ENCODE results near the gene RPS6KL1. TPM values are rescaled to one million over a fixed set of nuclear protein-coding genes. Genes with fewer than 3 reads are reported as not detected.

Gene RPS6KL1
- total RNA-seq, 1 experiment from 2014 or later = 18.8 TPM

GRCh38 chr14:74866708-74867389, 56.2 kb downstream of the RPS6KL1 start:
- Histone ChIP-seq H3K23ac (ENCODE audit: insufficient read length, low read depth, low read length) (no peak overlapping the region), H2BK5ac (ENCODE audit: insufficient read length, low read length) (no peak overlapping the region), H2AK5ac (ENCODE audit: insufficient read length, low read length) (no peak overlapping the region), H3K79me2 (ENCODE audit: insufficient read depth, low read length) (no peaks in the 10 kb centered on the region), H3K14ac (ENCODE audit: insufficient read depth, low read length) (no peak overlapping the region), H3K23me2 (ENCODE audit: insufficient read length, low read depth, low read length, poor library complexity, severe bottlenecking) (no peaks in the 10 kb centered on the region), H3K79me1 (ENCODE audit: insufficient read depth, low read depth, low read length, poor library complexity, severe bottlenecking) (no peaks in the 10 kb centered on the region), H3K56ac (ENCODE audit: insufficient read length, low read depth, low read length) (no peak overlapping the region), H3K27me3 (ENCODE audit: insufficient read depth, low read length) (no peaks in the 10 kb centered on the region), H3K4me1 (ENCODE audit: insufficient read depth, low read length) (no peaks in the 10 kb centered on the region), H4K8ac (replicated peaks; ENCODE audit: insufficient read length, low read depth, low read length) (no peak overlapping the region), H2AFZ (ENCODE audit: low read length) (no peak overlapping the region), H4K5ac (ENCODE audit: insufficient read length, low read depth, low read length) (no peak overlapping the region), H3K18ac (ENCODE audit: insufficient read length, low read depth, low read length) (no peak overlapping the region), H3K9me3 (ENCODE audit: control insufficient read depth, low read depth, low read length) (no peaks in the 10 kb centered on the region), H3T11ph (ENCODE audit: low read length) (no peak overlapping the region), H2BK12ac (ENCODE audit: insufficient read length, low read depth, low read length) (no peak overlapping the region), H3K9ac (ENCODE audit: extremely low read depth, insufficient read length, low read length) (no peak overlapping the region), H3K27ac (ENCODE audit: insufficient read length, low read depth, low read length) (no peak overlapping the region), H4K20me1 (ENCODE audit: control insufficient read depth, insufficient read depth, insufficient read length) (no peaks in the 10 kb centered on the region), H3K4ac (ENCODE audit: low read depth, low read length) (no peak overlapping the region), H3K4me2 (ENCODE audit: insufficient read depth, insufficient read length, low read length) (no peak overlapping the region), H4K91ac (ENCODE audit: insufficient read length, low read depth, low read length) (no peak overlapping the region), H2BK20ac (ENCODE audit: low read depth, low read length, poor library complexity, severe bottlenecking) (no peak overlapping the region), H2BK120ac (ENCODE audit: low read depth, low read length, poor library complexity, severe bottlenecking) (no peak overlapping the region), H2BK15ac (ENCODE audit: low read depth, low read length) (no peak overlapping the region)
- Mint-ChIP-seq H3K27me3 (ENCODE audit: low read depth) (peaks cover 3% of the 10 kb centered on the region; the same call in 1 of the 2 replicates), H3K9me3 (no peaks in the 10 kb centered on the region), H3K4me3 (no peak overlapping the region), H3K27ac (no peak overlapping the region; a peak in 2 of 7 replicates), H3K4me1 (0 out of 4 replicates have a peak, but pooled peaks cover 0 to 2% of the 10 kb centered on the region in 2 experiments), H3K36me3 (ENCODE audit: insufficient read depth in 1 of 3, low read depth in 3 of 3) (no peaks in the 10 kb centered on the region)
- no CpG with 5 or more reads among the region's 3 CpGs for WGBS (ENCODE audit: extremely low coverage, insufficient read length, low lambda C conversion rate)
- DNase-seq = no peak
- no peak for TF ChIP-seq CTCF (conservative IDR thresholded peaks at IDR 0.05)
